ENCODE results near the gene DYNLRB2.

Gene DYNLRB2

GRCh38 chr16:80546249-80546648 is 5.5 kb downstream of the DYNLRB2 start:
- no peak for TF ChIP-seq CTCF (IDR thresholded peaks at IDR 0.05; ENCODE audit: insufficient read depth, missing control alignments)
- FAIRE-seq (no peak), DNase-seq (ENCODE audit: insufficient read length, low spot score) (no peak)

GRCh38 chr16:80547145-80547544 is 6.4 kb downstream of the DYNLRB2 start:
- no peak for DNase-seq (ENCODE audit: insufficient read length, low spot score)
- TF ChIP-seq CTCF (IDR thresholded peaks at IDR 0.05; ENCODE audit: insufficient read depth, missing control alignments), result no peak
- no peak for FAIRE-seq

GRCh38 chr16:80552277-80552676 is 11.5 kb downstream of the DYNLRB2 start:
- DNase-seq (ENCODE audit: insufficient read length, low spot score) (no peak), FAIRE-seq (no peak)
- TF ChIP-seq CTCF (IDR thresholded peaks at IDR 0.05; ENCODE audit: insufficient read depth, missing control alignments), result no peak

GRCh38 chr16:80554033-80554432 is 13.2 kb downstream of the DYNLRB2 start:
- no peak for FAIRE-seq

GRCh38 chr16:80556481-80556880 is 15.7 kb downstream of the DYNLRB2 start:
- TF ChIP-seq CTCF (IDR thresholded peaks at IDR 0.05; ENCODE audit: insufficient read depth, missing control alignments), result no peak
- no peak for DNase-seq (ENCODE audit: insufficient read length, low spot score)
- FAIRE-seq, result no peak

More at GRCh38 chr16:80554033-80554432, 13.2 kb downstream of the DYNLRB2 start:
- no peak for DNase-seq (ENCODE audit: insufficient read length, low spot score)
- TF ChIP-seq CTCF (IDR thresholded peaks at IDR 0.05; ENCODE audit: insufficient read depth, missing control alignments), result no peak

GRCh38 chr16:80557037-80557436 is 16.2 kb downstream of the DYNLRB2 start:
- TF ChIP-seq CTCF (IDR thresholded peaks at IDR 0.05; ENCODE audit: insufficient read depth, missing control alignments), result no peak
- FAIRE-seq, result no peak
- no peak for DNase-seq (ENCODE audit: insufficient read length, low spot score)

- TF ChIP-seq CTCF (IDR thresholded peaks at IDR 0.05; ENCODE audit: insufficient read depth, missing control alignments), result no peak
- DNase-seq (ENCODE audit: insufficient read length, low spot score), result no peak
- FAIRE-seq, result no peak
These were observed 18.6 kb downstream of the DYNLRB2 start for GRCh38 chr16:80559369-80559768.

Measured in D721Med (cell line).